ENCODE data around the gene TAOK3. TPM values are rescaled to one million over a fixed set of nuclear protein-coding genes. Genes with fewer than 3 reads are reported as not detected.

Gene TAOK3
- total and polyA plus RNA-seq, 2 of the 8 experiments (the other 6 are each of a cell fraction or from before 2014, with no cell fraction given) = 5.2 to 9.3 TPM

GRCh38 chr12:118402251-118402650, 29.5 kb upstream of the TAOK3 start:
- Histone ChIP-seq H4K20me1 (replicated peaks in 1 of 2; ENCODE audit: control insufficient read depth in 1 of 2, insufficient read depth in 2 of 2, low read length in 2 of 2) (peaks cover 0 to 5% of the 10 kb centered on the region in 2 experiments), H3K27me3 (replicated peaks in 1 of 4; ENCODE audit: control insufficient read depth in 3 of 4, extremely low read depth in 1 of 4, insufficient read depth in 3 of 4, low read length in 3 of 4) (no peaks in the 10 kb centered on the region), H2AFZ (ENCODE audit: low read length) (no peak overlapping the region), H3K4me3 (ENCODE audit: extremely low read depth in 1 of 4, insufficient read depth in 2 of 4, low read depth in 3 of 4, low read length in 4 of 4) (no peak overlapping the region), H3K56ac (replicated peaks; ENCODE audit: insufficient read length, low read depth, low read length) (no peak overlapping the region), H3K36me3 (ENCODE audit: control insufficient read depth in 2 of 4, insufficient read depth in 4 of 4, low read length in 3 of 4) (peaks cover 10 to 55% (median 44%) of the 10 kb centered on the region in 4 experiments), H4K91ac (replicated peaks; ENCODE audit: insufficient read length, low read length) (no peak overlapping the region), H2BK12ac (ENCODE audit: low read depth, low read length) (no peak overlapping the region), H3K14ac (ENCODE audit: insufficient read length) (no peak overlapping the region), H3K18ac (ENCODE audit: extremely low read depth, low read length) (no peak overlapping the region), H3K23ac (ENCODE audit: insufficient read length) (no peak overlapping the region), H4K5ac (ENCODE audit: insufficient read length, low read depth, low read length) (no peak overlapping the region), H3K23me2 (ENCODE audit: low read depth, low read length) (no peaks in the 10 kb centered on the region), H3K9me3 (ENCODE audit: insufficient read depth in 2 of 2, low read depth in 1 of 2, low read length in 1 of 2) (no peaks in the 10 kb centered on the region), H3K27ac (ENCODE audit: low read depth, low read length) (no peak overlapping the region), H2BK15ac (ENCODE audit: low read length) (no peak overlapping the region), H2BK120ac (replicated peaks; ENCODE audit: low read depth, low read length) (no peak overlapping the region), H3K79me1 (ENCODE audit: low read depth, low read length) (no peaks in the 10 kb centered on the region; the same call in 1 of the 2 replicates), H3K4me1 (replicated peaks in 1 of 4; ENCODE audit: control insufficient read depth in 3 of 4, insufficient read depth in 4 of 4, low read length in 3 of 4) (no peaks in the 10 kb centered on the region), H3K79me2 (ENCODE audit: control insufficient read depth in 1 of 2, insufficient read depth in 2 of 2, low read length in 2 of 2) (no peaks in the 10 kb centered on the region), H3K4me2 (ENCODE audit: insufficient read depth in 1 of 2, low read depth in 2 of 2, low read length in 2 of 2) (no peak overlapping the region), H2BK20ac (ENCODE audit: low read length) (no peak overlapping the region), H2AK5ac (ENCODE audit: low read depth, low read length) (no peak overlapping the region), H2BK5ac (ENCODE audit: low read depth, low read length) (no peak overlapping the region), H3K9ac (replicated peaks in 1 of 4; ENCODE audit: extremely low read depth in 1 of 4, low read depth in 3 of 4, low read length in 3 of 4) (no peak overlapping the region), H4K8ac (ENCODE audit: extremely low read depth, insufficient read depth, low read length) (no peak overlapping the region), H3K4ac (replicated peaks; ENCODE audit: insufficient read length, low read depth, low read length) (no peak overlapping the region)
- no peak for TF ChIP-seq RAD21 (IDR thresholded peaks at IDR 0.05 in 1 of 2, conservative IDR thresholded peaks at IDR 0.05 in 1 of 2; ENCODE audit: low read depth in 2 of 2, low read length in 2 of 2)
- no peak for TF ChIP-seq NANOG (IDR thresholded peaks at IDR 0.05; ENCODE audit: insufficient read depth, low read depth, low read length, poor library complexity, severe bottlenecking)
- no peak for TF ChIP-seq YY1 (IDR thresholded peaks at IDR 0.05; ENCODE audit: low read depth, low read length)
- TF ChIP-seq CREB1 (IDR thresholded peaks at IDR 0.05) = no peak
- no peak for TF ChIP-seq FOSL1 (IDR thresholded peaks at IDR 0.05; ENCODE audit: insufficient read depth, low read depth, low read length)
- no peak for TF ChIP-seq RBBP5 (IDR thresholded peaks at IDR 0.05; ENCODE audit: borderline replicate concordance, low read depth, low read length)
- TF ChIP-seq TAF1 (IDR thresholded peaks at IDR 0.05; ENCODE audit: low read depth, low read length) = no peak
- TF ChIP-seq CHD1 (IDR thresholded peaks at IDR 0.05; ENCODE audit: low read depth, low read length) = no peak
- TF ChIP-seq ATF3 (IDR thresholded peaks at IDR 0.05; ENCODE audit: insufficient read depth, low read depth, low read length) = no peak
- TF ChIP-seq BCL11A (IDR thresholded peaks at IDR 0.05; ENCODE audit: low read depth in 2 of 2, low read length in 2 of 2) = no peak
- no peak for TF ChIP-seq TBP (IDR thresholded peaks at IDR 0.05; ENCODE audit: low read depth, low read length)
- WGBS, 2 experiments (ENCODE audit: extremely low coverage in 1 of 2, insufficient coverage in 1 of 2, insufficient read length in 1 of 2, insufficient replicate concordance in 2 of 2, low coverage in 1 of 2, low lambda C conversion rate in 2 of 2, missing lambda C conversion rate in 1 of 2) = 92% methylated on average over 6 of the region's 6 CpGs; no CpG with 5 or more reads in 1 of the 2 experiments
- FAIRE-seq (no peak), DNase-seq (ENCODE audit: low read depth in 1 of 2, low spot score in 2 of 2) (no peak)
- CTCF ChIA-PET (ENCODE audit: partially characterized antibody) = interaction anchor here (1.1 kb wide), 1 partner anchor 302 kb away, joined by 3 read pairs; no protein-coding TSS in a partner anchor
- POLR2A ChIA-PET (ENCODE audit: partially characterized antibody) = no interaction called here
